Measurements from ENCODE around the gene FOXK2.
"Not testable (repeated sequence)": the region's sequence is repeated elsewhere in the genome, so short reads cannot be mapped to it uniquely, and the experiment has no call there.

The FOXK2 gene

DNA sequence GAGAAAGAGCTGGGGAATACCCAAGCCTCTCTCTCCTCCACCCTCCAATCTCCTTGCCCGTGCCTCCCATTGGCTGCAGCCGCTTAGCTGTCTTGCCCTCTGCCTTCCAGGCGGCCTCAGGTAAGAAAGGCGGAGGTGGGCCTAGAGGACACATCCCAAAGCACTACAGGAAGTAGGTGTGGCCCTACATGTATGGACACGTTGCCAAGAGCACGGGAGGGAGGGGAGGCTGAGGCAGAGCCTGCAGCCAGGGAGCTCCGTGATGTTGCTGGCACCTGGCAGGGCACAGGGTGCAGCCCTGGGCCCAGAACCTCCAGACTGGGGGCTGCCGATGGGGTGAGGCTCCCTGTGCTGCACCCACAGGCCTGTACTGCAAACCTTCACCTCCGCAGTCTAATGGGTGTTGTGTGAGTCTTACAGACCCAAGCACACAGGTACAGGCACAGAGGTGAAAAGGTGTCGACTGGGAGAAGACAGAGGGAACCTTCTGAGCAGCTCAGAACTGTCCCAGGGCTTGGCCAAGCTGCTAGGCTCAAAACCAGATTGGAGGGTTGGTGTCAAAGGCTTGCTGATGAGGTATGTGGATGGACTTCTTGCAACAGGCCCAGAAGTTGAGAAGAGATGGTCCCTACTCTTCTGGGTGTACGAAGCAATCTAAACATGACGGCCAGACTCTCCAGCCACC is 23.5 kb upstream of the FOXK2 start:
- DNase-seq = no peak

DNA sequence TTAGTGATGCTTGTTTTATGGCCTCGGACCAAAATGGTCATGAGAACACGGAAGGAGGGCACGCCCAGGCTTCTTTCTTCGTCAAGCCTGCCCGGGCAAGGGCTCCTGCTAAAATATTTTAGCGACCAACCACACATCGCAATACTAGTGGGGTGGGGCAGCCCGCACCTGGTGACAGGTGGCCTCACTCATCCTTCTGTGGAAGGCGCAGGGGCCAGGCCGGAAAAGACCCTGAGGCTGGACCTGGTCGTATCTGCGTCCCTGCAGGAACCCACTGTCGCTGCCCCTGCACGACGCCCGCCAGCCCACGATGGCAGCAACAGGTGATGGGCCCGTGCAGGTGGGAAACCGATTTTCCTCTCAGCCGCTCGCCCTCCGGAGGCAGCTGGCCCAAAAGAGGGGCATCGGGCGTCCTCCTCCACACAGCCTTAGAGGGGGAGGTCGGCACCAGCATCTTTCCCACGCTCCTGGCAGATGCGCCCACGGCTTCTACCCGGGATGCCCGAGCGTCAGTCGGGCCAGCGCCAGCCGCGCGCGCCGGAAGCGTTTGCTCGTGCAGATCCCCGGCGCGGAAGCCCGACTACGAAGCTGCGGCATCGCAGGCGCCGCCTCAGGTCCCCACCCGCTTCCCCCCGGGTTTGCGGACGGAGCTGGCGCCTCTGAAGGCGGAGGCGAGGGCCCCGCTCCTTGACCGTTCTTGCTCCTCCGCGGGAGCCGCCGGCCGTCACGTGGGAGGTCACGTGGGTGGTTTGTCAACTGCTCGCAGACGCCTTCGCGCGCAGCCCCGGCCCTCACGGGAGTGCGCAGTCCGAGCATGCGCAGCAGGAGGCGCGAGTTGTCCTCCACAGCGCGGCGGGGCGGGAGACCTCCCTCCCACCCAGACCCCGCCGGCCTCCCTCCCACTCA is 22.8 kb upstream of the FOXK2 start:
- peak; percentile 96 for DNase-seq

DNA sequence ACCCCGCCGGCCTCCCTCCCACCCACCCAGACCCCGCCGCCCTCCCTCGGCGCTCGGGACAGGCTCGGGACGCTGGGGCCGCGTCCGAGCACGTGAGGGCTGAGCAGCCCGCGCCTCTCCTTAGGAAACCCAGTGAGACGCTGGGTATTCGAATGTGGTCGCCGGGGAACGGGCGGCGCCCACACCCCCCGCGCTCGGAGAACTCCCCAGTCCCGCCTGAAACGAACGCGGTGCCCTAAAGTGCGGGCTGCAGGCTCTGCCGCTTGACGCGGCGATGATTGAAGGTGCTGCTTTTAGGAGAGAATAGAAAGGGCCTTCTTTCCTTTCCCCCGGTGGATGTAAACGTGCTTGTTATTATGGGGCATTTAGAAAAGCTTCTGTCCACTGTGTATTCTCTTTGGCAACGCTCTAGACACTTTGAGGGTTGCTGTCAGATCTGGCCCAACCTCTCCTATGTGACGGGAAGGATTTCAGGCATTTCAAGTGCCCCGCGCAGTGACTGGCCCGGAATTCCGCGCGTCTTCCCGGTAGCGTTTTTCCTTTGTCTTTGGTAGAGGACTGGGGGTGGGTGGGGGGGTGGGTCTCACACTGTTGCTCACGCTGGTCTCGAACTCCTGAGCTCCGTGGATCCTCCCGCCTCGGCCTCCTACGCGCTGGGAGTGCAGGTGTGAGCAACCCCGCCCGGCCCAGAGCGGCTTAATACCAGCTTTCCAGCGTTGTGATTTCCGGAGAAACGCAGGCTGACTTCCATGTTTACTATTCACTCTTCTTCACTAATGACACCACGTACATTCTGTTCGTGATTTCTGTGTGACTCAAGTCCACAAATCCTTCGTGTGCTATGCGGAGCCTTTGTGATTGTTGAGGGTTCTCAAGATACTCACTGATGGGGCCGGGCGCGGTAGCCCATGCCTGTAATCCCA is 21.8 kb upstream of the FOXK2 start:
- DNase-seq = peak; percentile 80

DNA sequence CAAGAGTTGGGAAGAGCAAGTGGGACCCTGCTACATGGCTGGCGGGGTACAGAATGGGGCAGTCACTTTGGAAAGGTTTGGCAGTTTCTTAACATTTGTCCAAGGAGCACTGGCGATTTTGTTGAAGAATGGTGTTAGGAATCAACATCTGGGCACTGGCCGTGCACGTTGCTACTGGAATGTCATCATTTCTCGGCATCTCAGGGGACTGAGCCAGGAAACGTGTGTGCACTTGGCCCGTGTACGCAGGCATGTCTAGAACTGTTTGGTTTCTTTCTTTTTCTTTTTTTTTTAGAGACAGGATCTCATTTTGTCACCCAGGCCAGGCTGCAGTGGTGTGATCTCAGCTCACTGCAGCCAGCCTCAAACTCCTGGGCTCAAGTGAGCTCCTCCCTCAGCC is 17.3 kb upstream of the FOXK2 start:
- DNase-seq = no peak

DNA sequence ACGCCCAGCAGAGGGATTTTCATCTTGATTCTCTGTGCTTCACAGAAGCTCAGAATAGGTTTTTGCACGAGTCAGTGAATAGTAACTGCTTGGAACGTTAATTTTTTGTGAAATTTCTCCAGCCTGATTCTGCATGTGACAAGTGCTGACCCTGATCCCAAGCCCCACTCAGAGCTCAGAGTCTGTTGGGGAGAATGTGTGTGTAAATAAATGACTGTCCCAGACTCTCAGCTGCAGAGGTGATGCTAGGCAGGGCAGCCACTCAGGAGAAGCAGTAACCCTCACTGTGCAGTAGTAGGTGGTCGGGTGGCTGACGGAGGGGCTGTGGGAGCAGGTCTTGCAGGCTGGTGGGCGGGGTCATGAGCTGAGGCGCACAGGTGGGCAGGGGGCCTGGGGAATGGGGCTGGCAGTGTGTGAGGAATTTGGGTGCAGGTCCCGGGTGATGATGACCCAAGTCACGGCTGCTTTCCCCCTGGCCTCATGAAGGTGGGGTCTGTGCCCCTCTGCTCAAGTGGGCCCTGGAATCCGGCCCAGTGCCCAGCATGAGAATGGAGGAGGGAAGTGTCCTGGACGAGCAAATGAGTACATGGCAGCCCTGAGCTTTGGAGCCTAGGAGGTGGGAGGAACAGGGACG is 16.3 kb upstream of the FOXK2 start:
- DNase-seq = no peak

DNA sequence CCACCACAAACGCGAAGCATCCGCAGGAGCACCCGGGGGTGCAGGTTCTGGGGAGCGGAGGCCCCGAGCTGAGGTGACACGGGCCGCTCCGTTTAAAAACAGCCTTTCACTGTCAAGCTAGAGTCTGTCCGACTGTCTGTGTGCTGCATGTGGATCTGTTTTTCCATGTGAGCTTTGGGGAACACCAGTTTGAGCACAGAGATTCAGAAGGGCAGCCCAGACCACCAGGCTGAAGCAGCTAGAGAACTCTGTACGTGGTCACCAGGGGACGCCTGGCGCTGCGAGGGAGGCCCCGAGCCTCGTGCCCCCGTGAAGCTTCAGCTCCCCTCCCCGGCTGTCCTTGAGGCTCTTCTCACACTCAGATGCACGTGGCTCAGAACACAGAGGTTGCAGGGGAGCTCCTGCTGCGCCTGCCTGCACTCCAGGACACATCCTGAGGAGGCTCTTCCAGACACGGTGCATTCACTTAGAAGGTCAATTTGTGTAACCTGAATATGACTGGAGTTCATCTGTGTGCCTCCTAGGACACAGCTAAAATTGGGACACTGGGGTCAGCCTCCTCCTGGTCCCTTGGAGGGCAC is 15.7 kb upstream of the FOXK2 start:
- DNase-seq = no peak

DNA sequence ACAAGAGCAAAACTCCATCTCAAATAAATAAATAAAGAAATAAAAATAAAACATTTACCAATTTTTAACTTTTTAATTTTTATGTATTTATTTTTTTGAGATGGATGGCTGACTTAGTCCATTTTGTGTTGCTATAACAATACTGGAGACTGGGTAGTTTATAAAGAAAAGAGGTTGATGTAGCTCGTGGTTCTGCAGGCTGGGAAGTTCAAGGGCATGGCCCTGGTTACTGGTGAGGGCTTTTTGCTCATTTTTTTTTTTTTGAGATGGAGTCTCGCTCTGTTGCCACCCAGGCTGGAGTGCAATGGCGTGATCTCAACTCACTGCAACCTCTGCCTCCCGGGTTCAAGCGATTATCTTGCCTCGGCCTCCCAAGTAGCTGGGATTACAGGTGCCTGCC is 14.2 kb upstream of the FOXK2 start:
- DNase-seq = no peak

DNA sequence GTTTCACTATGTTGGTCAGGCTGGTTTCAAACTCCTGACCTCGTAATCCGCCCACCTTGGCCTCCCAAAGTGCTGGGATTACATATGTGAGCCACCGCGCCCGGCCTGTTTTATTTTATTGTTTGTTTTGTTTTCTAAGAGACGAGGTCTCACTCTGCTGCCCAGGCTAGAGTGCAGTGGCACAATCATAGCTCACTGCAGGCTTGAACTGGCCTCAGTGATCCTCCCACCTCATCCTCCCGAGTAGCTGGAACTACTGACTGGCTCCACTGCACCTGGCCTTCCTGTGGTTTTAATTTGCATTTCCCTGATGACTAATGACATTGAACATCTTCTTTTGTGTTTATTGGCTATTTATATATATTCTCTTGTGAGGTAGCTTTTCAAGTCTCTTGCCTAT is 13.1 kb upstream of the FOXK2 start:
- not testable (repeated sequence) for DNase-seq

DNA sequence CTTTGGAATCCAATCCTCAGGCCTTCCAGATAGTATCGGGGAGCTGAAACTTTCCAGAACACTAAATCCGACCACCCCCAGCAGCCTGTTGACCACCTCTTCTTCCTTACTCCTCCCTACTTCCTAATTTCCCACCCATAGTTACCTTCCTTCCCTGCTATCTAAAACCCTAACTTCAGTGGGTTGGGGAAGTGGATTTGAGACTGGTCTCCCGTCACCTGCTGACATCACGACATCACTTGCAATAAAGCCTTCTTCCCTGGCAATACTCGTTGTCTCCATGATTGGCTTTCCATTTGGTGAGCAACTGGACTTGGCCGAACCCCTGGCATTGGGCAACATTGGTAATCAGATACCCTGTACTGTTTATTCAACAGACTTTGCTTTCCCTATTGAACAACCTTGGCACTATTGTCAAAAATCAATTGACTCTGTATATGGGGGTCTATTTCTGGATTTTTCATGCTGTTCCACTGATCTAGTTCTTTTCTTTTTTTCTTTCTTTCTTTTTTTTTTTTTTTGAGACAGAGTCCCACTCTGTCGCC is 11.8 kb upstream of the FOXK2 start:
- DNase-seq = no peak

DNA sequence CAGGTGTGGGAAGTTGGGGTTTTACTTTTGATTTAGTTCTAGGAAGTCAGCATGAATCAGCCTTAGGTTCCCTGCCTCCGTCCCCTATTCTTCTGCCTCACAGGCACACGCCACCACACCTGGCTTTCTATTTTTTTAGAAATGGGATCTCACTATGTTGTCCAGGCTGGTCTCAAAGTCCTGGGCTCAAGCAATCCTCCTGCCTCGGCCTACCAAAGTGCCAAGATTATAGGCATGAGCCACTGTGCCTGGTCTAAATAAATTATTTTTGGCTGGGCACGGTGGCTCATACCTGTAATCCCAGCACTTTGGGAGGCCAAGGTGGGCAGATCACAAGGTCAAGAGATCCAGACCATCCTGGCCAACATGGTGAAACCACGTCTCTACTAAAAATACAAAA is 7.9 kb upstream of the FOXK2 start:
- DNase-seq = not testable (repeated sequence)

DNA sequence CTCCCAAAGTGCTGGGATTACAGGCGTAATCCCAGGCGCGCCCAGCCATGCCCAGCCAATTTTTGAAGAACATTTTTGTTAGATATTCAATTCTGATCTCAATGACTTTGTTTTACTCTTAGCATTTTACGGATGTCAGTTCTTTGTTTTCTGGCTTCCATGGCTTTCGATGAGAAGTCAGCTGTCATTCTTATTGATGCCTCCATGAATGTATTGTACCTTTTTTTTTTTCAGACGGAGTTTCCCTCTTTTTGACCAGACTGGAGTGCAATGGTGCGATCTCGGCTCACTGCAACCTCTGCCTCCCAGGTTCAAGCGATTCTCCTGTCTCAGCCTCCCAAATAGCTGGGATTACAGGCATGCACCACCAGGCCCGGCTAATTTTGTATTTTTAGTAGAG is 5.7 kb upstream of the FOXK2 start:
- not testable (repeated sequence) for DNase-seq

DNA sequence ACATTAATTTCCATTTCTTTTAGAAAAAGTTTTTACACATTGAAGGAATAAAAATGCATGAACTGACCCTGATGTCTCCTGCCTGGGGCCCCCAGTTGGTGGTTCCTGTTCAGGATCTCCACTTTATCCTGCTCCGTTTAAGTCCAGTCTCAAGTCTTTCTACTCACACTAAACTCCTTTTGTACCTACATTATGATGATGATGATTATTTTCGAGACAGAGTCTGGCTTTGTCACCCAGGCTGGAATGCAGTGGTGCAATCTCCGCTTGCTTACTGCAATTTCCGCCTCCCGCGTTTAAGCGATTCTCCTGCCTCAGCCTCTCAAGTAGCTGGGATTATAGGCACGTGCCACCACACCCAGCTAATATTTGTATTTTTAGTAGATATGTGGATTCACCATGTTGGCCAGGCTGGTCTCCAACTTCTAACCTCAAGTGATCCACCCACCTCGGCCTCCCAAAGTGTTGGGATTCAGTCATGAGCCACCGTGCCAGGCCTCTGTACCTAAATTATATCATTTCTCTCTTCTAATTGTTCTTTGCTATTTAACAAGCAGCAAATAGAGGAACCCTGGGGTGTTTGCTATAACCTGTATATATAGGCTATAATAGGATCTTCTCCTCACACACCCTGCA is 2.2 kb upstream of the FOXK2 start:
- DNase-seq = no peak

DNA sequence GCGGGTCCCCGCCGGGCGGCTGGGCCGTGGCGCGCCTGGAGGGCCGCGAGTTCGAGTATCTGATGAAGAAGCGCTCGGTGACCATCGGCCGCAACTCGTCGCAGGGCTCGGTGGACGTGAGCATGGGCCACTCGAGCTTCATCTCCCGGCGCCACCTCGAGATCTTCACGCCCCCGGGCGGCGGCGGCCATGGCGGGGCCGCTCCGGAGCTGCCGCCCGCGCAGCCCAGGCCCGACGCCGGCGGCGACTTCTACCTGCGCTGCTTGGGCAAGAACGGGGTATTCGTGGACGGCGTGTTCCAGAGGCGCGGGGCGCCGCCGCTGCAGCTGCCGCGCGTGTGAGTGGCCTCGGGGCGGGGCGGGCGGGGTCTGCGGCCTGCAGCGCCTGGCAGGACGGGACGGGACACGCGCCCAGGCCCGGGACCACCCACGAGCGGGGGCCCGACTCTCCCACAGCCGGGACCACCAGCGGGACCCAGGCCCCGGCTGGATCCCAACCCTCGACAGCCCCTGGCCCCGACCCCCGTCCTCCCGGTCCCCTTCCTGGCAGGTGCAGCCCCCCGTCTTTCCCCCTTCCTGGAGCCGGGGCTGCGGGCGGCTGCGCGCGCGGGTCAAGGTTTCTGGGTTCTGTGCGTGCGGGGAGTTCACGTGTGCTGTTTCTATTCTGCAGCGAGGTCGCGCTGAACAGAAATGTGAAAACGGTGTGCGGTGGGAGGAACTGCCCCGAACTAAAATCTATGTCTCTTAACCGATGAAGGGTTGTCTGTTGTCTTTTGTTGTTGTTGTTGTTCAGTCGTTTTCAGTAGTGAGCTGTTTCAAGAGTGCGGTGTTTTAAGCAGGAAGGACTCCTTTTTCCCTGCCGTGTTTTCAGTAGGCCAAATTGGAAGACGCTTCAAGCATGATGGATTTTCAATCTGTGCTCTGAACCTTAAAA is 705 bp downstream of the FOXK2 start:
- DNase-seq = peak; percentile 74

DNA sequence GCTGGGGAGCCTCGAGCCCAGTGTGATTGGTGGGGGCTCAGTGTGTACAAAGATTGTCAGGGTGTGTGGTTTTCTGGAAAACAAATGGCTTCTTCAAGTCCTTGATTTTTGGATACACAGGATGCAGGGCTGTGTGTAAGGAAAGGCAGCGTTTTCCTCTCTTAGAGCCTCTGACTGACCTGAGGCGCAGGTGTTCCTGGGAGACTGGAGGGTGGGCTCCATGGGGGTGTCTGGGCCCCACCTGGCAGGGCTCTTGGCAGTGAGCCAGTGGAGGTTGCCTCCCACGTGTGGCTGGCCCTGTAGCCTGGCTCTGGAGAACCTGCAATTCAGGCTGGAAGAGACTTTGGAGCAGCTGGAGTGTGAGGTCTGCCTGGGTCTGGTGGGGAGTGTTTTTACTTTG is 5.0 kb downstream of the FOXK2 start:
- DNase-seq = no peak

DNA sequence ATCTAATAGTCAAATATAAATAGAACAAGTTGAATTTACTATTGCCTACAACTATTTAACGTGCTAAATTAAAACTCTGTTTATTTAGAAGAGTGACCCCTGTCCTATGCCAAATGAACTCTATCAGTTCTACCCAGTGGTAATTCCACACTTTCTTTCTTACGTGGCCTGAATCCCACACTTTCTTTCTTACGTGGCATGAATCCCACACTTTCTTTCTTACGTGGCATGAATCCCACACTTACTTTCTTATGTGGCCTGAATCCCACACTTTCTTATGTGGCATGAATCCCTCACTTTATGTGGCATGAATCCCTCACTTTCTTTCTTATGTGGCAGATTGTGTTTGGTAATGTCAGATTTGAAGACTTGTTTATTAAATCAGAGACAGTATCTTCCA is 6.2 kb downstream of the FOXK2 start:
- no peak for DNase-seq

DNA sequence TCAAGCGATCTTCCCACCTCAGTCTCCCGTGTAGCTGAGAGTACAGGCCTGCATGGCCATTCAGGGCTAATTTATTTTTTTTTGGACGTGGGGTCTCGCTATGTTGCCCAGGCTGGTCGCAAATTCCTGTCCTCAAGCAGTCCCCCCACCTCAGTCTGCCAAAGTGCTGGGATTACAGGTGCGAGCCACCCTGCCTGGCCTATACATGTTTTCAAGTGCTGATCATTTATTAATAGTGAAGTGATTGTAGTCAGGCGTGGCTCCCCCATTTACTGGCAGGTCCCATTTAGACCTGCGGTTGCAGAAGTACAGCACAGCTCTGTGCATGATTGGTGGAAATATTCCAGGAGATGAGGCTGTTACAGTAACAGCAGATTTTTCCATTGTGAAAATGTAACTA is 8.4 kb downstream of the FOXK2 start:
- no peak for DNase-seq

DNA sequence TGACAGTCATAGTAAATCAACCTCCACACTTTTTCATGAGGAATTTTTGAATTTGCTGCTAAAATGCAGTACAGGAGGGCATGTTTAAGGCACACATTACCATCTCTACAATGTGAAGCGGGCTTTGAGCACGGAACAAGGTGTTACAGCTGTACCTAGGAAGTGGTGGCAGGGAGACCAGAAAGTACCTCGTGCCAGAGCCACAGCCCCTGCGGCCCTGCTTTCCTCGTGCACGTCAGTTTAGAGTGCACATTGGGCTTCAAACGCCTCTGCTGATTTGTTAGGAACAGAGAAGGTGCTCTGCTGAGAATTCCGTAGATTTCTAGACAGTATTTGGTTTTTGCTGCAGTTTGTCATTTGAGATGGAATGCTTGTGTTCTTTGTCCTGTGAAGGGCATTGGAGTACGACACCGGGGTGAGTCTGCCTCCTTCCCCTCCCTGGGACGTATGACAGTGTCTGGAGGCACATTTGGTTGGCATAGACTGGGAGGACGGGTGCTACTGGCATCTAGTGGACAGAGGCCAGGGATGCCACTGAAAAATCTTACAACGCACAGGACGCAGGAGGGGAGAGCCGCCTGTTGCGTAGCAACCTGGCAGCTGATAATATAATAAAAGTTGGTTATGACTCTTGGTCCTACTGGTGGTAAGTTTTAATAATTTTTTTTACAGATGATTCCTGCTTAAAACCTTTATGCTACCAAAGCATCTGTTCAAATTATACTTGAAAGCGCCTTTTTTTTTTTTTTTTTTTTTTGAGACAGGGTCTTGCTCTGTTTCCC is 9.1 kb downstream of the FOXK2 start:
- no peak for DNase-seq

DNA sequence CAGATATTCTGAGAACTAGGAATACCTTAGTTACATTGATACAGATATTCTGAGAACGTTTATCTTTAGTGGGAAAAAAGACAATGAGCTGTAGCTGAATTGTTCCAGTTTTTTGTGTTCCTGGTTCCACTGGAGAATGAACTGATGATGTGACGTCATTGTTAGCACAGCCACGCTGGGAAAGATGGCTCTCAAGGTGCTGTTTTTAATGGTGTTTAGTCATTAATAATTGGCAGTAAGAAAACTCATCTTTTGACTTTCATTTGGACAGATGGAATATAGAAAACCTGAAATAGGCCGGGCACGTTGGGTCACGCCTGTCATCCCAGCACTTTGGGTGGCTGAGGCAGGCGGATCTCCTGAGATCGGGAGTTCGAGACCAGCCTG is 10.4 kb downstream of the FOXK2 start:
- DNase-seq = no peak

DNA sequence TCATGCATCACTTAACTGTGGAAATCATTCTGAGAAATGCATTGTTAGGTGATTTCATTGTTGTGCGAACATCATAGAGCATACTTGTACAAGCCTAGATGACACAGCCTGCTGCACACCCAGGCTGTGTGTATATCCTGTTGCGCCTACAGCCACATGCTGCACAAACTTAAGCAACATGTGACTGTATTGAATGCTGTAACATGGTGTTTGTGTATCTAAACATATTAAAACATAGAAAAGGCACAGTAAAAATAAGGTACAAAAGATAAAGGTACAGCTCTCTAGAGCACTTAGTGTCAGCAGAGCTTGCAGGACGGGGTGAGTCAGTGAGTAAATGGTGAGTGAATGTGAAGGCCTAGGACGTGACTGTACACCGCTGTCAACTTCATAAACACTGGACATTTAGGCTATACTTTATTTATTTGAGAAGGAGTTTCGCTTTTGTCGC is 11.9 kb downstream of the FOXK2 start:
- no peak for DNase-seq

DNA sequence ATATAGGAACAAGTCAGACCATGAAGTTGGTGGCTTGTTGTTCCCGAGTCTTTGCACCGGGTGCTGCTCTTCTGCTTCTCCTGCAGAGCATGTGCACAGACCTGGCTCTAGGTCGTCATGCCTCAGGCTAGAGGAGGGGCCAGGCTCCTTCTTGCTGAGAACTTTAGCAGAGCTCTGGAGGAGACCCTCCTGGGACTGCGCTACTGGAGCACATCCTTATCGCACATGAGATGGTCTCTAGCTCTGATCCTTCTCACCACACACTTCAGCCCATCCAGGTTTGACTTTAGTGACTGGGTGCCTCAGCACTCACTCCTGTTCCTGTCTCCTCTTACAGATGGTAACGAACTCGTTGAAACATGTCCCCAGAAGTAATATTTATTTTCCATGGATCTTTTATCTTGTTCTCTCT is 14.9 kb downstream of the FOXK2 start:
- DNase-seq = no peak

All from activated CD8-positive, alpha-beta memory T cell treated with anti-CD3 and anti-CD28 coated beads for 24 hours (primary cell).